Measurements from ENCODE around the gene ADK.

ADK gene

DNA sequence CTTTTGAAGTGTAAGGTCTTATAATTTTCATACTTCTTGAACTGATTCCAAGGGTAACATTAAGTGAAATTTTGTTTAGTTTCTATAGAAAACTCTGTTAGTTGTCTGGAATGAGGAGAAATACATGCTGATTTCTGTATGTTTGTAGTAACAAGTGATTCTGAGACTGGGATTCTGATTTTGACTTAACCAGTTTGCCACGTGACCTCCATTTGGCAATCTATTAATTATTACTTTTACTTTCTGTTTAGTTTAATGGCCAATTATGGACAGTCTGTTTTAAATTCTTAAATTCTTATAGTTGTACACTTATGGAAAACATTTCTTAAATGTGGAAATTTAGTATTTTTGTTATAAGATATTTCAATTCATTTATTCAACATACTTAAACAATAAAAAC is 163.1 kb downstream of the ADK start:
- TF ChIP-seq, protein P1, sequence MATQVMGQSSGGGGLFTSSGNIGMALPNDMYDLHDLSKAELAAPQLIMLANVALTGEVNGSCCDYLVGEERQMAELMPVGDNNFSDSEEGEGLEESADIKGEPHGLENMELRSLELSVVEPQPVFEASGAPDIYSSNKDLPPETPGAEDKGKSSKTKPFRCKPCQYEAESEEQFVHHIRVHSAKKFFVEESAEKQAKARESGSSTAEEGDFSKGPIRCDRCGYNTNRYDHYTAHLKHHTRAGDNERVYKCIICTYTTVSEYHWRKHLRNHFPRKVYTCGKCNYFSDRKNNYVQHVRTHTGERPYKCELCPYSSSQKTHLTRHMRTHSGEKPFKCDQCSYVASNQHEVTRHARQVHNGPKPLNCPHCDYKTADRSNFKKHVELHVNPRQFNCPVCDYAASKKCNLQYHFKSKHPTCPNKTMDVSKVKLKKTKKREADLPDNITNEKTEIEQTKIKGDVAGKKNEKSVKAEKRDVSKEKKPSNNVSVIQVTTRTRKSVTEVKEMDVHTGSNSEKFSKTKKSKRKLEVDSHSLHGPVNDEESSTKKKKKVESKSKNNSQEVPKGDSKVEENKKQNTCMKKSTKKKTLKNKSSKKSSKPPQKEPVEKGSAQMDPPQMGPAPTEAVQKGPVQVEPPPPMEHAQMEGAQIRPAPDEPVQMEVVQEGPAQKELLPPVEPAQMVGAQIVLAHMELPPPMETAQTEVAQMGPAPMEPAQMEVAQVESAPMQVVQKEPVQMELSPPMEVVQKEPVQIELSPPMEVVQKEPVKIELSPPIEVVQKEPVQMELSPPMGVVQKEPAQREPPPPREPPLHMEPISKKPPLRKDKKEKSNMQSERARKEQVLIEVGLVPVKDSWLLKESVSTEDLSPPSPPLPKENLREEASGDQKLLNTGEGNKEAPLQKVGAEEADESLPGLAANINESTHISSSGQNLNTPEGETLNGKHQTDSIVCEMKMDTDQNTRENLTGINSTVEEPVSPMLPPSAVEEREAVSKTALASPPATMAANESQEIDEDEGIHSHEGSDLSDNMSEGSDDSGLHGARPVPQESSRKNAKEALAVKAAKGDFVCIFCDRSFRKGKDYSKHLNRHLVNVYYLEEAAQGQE (IDR thresholded peaks at IDR 0.05; ENCODE audit: insufficient read depth in 1 of 2, low read depth in 2 of 2, low read length in 2 of 2) = no peak
- TF ChIP-seq TAF1 (IDR thresholded peaks at IDR 0.05; ENCODE audit: borderline replicate concordance, insufficient read depth, low read length) = no peak
- TF ChIP-seq POLR2AphosphoS5 (IDR thresholded peaks at IDR 0.05; ENCODE audit: low read depth, low read length) = no peak
- no peak for TF ChIP-seq FOXP2 (optimal IDR thresholded peaks at IDR 0.05; ENCODE audit: borderline replicate concordance, extremely low read depth, extremely low read length, insufficient read depth)
- no peak for TF ChIP-seq SIN3A (IDR thresholded peaks at IDR 0.05; ENCODE audit: borderline replicate concordance, insufficient read depth, low read length)

DNA sequence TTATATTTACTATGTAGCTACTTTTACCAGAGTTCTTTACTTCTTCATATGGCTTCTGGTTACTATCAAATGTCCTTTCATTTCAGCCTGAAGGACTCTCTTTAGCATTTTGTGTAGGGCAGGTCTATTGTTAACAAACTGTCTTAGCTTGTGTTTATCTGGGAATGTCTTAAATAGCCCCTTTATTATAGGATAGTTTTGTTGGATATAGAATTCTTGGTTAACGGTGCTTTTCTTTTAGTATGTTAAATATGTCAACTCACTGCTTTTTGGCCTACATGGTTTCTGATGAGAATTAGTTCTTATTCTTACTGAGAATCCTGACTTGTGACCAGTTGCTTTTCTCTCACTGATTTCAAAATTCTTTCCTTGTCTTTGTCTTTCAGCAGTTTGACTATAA is 169.0 kb downstream of the ADK start:
- TF ChIP-seq FOXP2 (optimal IDR thresholded peaks at IDR 0.05; ENCODE audit: borderline replicate concordance, extremely low read depth, extremely low read length, insufficient read depth) (no peak), POLR2AphosphoS5 (IDR thresholded peaks at IDR 0.05; ENCODE audit: low read depth, low read length) (no peak), TAF1 (IDR thresholded peaks at IDR 0.05; ENCODE audit: borderline replicate concordance, insufficient read depth, low read length) (no peak), SIN3A (IDR thresholded peaks at IDR 0.05; ENCODE audit: borderline replicate concordance, insufficient read depth, low read length) (no peak)
- TF ChIP-seq, protein P1 (IDR thresholded peaks at IDR 0.05; ENCODE audit: insufficient read depth in 1 of 2, low read depth in 2 of 2, low read length in 2 of 2) = no peak

DNA sequence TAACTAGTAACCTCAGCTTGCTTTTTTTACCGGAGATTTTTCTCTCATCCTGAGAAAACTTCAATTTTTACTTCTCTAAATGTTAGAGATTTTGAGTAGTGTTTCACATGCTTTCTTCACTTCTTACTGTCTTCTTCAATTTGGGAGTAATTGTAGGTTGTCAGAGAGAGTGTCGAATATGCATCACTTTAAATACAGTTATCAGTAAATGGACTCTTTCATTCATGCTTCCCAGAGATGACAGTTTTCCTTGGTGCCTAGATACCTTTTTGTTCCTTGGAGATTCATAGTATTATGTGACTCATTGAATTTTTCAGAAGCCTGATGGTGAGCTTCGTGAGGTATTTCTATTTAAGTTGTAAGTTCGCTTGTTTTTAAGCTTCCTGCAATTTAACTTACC is 169.7 kb downstream of the ADK start:
- TF ChIP-seq FOXP2 (optimal IDR thresholded peaks at IDR 0.05; ENCODE audit: borderline replicate concordance, extremely low read depth, extremely low read length, insufficient read depth) (no peak), TAF1 (IDR thresholded peaks at IDR 0.05; ENCODE audit: borderline replicate concordance, insufficient read depth, low read length) (no peak), SIN3A (IDR thresholded peaks at IDR 0.05; ENCODE audit: borderline replicate concordance, insufficient read depth, low read length) (no peak), POLR2AphosphoS5 (IDR thresholded peaks at IDR 0.05; ENCODE audit: low read depth, low read length) (no peak)
- TF ChIP-seq, protein P1 (IDR thresholded peaks at IDR 0.05; ENCODE audit: insufficient read depth in 1 of 2, low read depth in 2 of 2, low read length in 2 of 2) = no peak

DNA sequence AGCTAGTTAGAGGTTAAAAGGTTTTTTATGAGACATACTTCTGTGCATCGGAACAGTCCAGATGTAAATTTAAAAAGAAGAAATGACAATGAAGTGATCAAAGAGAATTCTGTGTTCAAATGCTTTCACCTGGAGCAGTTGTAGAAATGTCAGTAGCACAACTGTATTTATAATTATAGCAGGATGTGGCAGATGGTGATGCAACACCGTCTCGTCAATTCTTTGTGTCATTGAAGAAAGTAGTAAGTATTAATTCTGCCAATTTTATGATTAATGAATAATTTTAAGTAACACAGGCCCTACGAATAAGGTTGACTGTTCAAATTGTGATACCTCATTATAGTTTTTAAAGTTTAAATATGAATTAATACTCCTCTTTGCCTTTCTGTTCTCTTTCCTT is 171.1 kb downstream of the ADK start:
- TF ChIP-seq, protein P1 (IDR thresholded peaks at IDR 0.05; ENCODE audit: insufficient read depth in 1 of 2, low read depth in 2 of 2, low read length in 2 of 2) = no peak
- no peak for TF ChIP-seq SIN3A (IDR thresholded peaks at IDR 0.05; ENCODE audit: borderline replicate concordance, insufficient read depth, low read length)
- no peak for TF ChIP-seq TAF1 (IDR thresholded peaks at IDR 0.05; ENCODE audit: borderline replicate concordance, insufficient read depth, low read length)
- no peak for TF ChIP-seq FOXP2 (optimal IDR thresholded peaks at IDR 0.05; ENCODE audit: borderline replicate concordance, extremely low read depth, extremely low read length, insufficient read depth)
- TF ChIP-seq POLR2AphosphoS5 (IDR thresholded peaks at IDR 0.05; ENCODE audit: low read depth, low read length) = no peak

DNA sequence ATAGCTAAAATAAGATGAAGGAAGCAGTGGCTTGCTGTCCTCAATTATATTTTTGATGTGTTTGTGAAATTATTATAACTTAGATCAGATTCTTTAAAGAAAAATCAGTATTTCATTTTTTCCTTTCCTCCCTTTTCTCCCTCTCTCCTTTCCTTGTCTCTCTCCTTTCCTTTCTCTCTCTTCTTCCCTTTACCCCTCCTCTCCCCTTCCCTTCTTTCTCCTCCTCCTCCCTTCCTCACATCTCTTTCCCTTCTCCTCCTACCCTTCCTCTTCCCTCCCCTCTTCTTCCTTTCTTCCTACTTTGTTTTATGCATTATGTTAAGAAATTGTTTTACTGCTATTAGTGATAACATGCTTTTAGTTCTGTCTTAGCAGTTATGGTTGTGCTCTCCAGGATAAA is 171.5 kb downstream of the ADK start:
- TF ChIP-seq, protein P1 (IDR thresholded peaks at IDR 0.05; ENCODE audit: insufficient read depth in 1 of 2, low read depth in 2 of 2, low read length in 2 of 2) = no peak
- TF ChIP-seq TAF1 (IDR thresholded peaks at IDR 0.05; ENCODE audit: borderline replicate concordance, insufficient read depth, low read length) (no peak), FOXP2 (optimal IDR thresholded peaks at IDR 0.05; ENCODE audit: borderline replicate concordance, extremely low read depth, extremely low read length, insufficient read depth) (no peak), SIN3A (IDR thresholded peaks at IDR 0.05; ENCODE audit: borderline replicate concordance, insufficient read depth, low read length) (no peak), POLR2AphosphoS5 (IDR thresholded peaks at IDR 0.05; ENCODE audit: low read depth, low read length) (no peak)
